T-helper 9 cell (primary cell): Measurements from ENCODE around the gene SYNRG.
"Not testable (repeated sequence)": the region's sequence is repeated elsewhere in the genome, so short reads cannot be mapped to it uniquely, and the experiment has no call there.

Experiments
- DNase-seq: peaks from one replicate; pipeline ENCODE4 v3.0.0-alpha.2; 2020

SYNRG gene

DNA sequence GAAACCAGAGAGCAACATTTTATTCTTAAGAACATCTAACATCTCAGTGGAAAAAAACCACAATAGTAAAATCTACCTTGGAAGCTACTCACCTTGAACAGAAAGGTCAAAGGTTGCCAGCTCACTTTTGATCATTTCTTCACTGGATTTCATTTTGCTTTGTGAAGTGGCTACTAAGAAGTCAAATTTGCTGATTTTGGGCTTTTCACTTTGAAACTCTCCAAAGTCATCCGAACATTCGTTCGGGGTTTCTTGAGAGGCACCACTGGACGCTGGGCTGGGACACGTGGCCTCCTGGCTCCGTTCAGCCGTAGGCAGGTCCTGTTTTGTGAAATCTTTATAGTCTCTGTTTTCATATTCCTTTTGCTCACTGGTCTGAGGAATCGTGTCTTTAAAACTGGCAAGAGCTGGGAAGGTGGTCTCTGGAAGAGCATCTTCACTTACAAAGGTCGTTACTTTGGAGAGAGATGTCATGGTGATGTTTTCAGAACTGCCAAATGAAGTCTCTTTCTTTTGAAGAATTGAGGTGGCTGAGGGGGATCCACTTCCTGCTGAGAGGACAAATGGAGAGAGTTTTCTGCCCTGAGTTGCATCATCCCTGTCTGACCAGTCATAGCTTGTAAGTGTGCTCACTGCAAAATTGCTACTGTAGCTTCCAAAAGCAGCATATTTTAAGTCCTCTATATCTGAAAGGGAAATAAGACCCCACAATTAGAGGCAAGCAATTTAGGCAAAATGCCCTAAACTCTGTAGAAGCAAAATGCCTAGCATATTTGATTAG lies 67.1 kb downstream of the SYNRG start:
- DNase-seq: no peak

DNA sequence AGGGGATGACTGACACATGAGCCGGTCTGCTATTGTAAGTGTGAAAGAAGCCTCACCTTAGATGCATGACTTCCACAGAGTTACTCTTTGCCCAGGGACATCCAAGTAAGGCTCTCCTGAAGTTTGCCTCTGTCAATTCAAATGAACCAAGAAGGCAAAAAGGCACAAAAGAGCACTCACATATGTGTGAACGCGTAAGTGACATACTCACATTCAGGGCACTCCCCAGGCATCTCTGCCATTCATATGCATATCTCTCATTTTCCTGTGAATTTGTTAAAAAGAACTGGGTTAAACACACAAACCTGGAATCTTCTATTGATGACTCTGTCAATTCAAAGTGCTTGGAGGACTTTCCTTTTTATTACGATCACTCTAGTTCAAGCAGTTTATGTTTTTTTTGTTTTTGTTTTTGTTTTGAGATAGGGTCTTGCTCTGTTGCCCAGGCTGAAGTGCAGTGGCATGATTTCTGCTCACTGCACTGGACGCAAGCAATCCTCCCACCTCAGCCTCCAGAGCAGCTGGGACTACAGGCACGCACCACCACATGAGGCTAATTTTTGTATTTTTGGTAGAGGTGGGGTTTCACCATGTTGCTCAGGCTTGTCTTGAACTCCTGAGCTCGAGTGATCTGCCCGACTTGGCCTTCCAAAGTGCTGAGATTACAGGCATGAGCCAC lies 70.1 kb downstream of the SYNRG start:
- DNase-seq: no peak

DNA sequence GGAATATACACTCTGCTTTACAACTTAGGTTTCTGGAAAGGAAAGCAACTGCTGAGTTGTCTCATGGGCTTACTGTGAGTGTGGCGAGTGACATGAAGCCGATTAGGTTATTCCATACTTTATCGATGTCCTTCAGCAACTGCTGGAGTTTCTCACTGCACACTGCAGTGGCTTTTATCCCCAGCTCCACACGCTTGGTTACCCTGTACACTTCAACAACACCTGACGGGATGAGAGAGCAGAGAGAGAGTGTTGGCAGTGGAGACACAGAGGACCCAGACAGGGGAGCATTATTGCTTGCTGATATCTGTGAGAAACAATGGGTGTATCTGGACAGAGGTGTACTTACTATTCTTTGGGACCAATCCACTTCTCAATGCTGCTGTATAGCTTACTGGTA lies 73.3 kb downstream of the SYNRG start:
- DNase-seq: no peak

DNA sequence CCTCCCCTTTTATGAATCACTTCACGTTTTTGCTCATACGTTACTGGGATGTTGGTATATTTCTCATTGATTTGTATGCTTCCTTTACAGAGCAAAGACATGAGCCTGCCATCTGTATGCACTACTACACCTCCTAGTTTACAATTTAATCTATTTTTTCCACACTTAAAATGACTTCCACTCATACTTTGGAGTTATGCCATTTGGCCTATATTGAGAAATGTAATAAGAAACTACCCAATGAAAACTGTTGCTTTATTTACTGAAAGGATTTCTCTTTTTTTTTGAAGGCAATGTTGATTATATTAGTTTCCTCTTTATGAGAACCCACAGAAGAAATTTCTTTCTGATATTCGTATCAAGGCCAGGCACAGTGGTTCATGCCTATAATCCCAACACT lies 76.5 kb downstream of the SYNRG start:
- no peak for DNase-seq

DNA sequence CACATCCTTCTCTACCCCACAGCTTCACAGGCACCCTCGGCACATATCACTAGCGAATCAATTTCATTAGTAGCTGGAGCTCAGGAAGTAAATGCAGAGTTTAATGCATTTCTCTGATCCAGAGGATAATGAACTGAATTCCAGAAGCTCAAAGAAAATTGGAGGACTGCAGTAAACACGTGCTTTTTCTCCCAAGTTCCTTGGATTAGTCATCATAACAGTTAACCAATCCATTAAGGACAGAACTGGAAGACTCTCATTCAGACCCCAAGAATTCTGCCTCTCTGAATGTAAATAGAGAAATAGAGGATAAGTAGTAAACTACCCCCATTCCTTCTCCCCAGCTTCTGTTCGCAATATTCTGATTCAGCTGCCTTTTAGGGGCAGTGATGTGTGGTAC lies 78.8 kb downstream of the SYNRG start:
- DNase-seq: no peak

DNA sequence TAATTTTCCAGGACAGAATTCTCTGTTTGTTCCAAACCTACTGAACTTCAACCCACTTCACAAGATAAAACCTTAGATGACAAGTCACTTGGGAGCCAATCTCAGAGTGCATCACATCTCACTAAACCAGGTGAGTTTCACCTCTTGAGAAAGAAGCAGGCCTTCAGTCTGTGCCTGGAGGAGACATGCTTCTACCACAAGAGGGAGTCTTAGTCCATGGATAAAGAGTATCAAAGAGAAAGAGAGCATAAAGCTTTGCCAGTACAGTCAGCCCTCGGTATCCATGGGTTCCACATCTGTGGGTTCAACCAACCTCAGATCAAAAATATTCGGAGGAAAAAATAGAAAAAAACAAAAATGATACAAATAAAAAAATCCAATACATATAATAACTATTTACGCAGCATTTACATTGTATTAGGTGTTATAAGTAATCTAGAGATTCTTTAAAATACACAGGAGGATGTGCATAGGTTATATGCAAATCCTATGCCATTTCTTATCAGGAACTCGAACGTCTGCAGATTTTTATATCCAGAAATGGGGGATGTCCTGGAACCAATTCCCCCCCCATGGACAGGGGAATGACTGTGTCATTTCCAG lies 81.9 kb downstream of the SYNRG start:
- DNase-seq: no peak

DNA sequence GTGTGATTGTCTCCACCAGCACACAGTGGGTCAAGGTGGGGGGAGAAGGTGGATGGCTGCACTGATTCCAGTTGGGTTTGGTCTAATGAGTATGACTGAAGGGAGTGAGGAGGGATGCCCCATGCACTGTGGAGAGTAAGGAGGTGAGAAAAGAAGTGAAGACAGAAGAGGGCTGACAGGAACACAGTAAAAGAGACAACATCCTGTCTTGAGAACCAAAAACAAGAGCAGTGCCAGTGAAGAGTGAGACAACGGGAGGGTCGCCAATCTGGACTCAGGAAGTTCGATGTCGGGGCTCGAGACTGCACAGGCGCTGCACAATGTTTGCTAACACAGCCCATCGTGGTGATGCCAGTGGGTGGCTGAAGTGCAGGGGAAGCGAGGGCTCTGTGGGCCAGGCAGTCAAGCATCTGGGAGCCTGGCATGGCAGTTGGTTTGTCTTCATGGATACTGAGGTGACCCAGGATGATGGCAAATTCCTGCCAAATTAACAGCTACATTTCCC lies 85.5 kb downstream of the SYNRG start:
- DNase-seq: no peak

DNA sequence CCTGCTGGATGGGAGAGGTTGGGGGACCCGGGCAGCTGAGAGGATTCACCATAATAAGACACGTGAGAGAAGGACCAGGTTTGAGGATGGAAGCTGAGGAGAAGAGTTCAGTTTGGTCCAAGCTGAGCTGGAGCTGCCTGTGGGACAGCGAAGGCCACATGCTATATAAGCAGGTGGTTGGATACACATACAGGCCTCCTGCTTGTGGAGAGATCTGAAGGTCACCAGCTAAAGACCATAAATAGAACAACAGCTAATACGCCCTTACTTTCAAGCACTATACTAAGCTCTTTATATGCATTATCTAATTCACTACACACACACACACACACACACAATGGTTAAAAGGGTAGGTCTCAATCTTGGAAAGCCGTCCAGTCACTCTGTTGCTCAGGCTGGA lies 87.4 kb downstream of the SYNRG start:
- DNase-seq: no peak

DNA sequence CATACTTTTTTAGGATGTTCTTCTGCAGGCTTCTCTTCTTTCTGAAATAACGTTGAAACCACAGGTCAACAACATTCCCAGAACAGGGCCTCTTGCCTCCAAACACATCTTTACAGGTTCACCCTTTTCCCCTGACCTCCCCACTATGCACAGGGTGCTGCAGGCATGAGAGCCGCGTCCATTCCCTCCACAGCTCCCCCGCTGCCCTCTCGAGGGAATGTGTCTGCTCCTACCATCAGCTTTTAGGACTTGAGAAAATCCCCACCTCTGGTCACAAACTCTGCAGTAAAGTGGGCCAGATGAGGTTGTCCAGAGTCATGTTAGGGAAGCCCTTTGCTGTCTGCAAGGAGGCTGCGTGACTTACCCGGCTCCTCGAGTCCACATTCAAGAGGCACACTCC lies 89.0 kb downstream of the SYNRG start:
- DNase-seq: no peak

DNA sequence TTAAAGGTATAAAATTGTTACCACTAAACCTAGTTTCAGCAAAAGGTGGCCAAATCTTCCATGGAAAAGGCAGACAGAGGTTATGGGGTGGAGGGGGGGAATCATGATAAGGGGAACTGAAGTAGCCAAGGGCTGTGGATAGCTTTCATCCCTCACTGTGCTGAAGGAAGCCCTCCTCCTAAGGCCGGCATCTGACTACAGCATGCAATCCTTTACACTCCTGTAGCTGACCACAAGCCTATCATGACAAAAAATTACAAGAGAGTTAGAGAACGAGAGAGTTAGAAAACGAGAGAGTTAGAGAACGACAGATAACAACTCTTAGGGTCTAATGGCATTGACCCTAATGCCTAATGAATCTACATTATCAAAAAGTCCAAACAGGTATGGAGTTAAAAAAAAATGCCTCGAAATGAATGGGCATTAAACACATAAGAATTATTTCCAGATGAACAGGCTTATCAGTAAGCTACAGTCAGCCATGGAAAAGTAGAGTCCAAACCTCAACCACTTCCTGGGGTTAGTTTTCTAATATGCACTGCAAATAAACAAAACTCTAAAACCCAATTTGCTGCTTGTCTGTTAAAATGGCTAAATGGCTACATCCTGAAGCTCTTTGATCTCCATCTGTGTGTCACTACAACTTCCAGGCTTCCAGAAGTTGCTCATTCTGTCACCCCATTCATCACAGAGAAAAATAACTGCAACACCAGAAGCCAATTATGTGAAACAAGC lies 89.8 kb downstream of the SYNRG start:
- no peak for DNase-seq

DNA sequence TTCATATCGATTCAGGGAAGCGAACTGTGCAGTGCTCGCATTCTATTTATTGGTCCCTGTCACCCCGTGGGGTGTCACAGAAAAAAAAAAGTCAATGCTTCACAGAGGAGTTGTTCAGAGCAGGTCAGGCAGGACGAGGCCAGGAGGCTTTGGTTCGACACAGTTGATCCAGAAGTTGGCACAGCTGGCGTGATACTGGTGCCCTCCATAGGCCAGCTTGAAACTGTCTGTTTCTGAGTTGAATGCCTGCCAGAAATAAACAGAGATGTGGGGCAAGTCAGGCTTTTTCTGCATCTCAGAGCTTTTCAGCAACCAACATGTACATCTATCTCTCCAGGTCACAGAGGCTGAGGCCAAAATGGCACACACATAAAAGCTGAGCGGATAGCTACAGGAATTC lies 90.4 kb downstream of the SYNRG start:
- DNase-seq: no peak

DNA sequence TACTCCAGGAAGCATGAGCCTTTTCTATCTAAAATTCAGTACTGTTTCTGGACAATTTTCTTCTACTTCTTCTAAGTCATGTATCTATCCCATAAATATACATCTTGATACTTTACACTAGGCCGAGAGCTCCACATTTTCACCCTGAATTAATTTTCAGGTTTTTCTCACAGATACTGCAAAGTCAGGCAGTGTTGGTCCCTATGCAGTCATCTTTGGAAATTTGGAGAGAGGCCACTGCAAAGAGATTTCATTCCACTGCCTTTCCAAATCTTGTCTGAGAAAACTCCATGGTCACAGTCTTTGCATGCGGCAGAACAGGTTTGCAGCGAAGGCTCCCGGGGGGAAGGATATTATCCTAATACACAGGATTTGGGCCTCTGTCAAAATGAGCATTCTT lies 91.3 kb downstream of the SYNRG start:
- no peak for DNase-seq

DNA sequence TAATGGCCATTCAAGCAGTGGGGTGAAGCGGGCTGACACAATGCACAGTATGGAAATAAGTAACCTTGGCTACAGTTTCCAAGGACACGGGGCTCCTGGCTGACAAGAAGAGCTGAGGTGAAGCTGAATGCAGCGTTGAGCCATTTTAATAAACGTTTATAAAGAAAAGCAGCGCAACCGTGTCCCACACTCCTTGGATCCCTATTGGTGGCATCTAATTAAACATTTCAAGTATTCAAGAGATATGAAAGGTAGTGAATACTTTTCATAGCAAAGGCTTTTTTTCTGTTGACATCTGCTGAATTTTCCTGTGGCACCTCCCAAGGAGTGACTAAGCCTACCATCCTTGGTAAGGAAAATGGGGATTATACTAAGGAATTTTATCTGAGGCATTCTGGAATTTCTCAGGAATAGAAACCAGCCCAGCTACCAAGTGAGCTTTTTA lies 93.1 kb downstream of the SYNRG start:
- DNase-seq: no peak

DNA sequence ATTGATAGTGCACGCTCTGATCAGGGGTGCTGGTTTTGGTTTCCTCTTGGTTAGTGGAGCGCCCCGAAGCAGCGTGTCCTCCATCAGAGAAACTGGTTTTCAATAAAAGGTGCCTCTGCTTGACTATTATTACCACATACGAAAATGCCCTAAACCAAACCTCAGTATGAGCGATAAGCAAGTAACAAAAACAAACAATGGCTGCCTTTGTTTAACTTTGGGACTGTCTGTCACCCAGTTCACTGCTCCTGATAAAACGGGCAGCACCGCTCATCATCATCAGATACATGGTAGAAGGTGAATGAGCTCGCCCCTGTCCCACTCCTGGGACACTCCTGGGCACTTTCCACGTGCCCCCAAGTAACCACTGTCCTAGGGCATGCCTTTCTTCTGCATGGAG lies 95.5 kb downstream of the SYNRG start:
- DNase-seq: no peak

DNA sequence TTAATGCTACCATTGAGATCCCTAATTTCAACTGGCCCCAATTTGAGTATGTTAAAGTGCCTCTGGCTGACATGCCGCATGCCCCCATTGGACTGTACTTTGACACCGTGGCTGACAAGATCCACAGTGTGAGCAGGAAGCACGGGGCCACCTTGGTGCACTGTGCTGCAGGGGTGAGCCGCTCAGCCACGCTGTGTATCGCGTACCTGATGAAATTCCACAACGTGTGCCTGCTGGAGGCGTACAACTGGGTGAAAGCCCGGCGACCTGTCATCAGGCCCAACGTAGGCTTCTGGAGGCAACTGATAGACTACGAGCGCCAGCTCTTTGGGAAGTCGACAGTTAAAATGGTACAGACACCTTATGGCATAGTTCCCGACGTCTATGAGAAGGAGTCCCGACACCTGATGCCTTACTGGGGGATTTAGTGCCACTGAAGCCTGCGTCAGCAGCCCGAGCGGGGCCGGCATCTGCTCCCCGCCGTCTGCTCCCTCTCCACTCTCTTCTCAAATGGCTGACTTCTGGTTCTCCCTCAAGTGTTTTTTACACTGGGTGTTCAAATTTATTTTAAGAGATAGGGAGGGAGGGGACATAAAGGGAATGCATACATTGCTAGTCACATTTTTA lies 96.7 kb downstream of the SYNRG start:
- DNase-seq: no peak

DNA sequence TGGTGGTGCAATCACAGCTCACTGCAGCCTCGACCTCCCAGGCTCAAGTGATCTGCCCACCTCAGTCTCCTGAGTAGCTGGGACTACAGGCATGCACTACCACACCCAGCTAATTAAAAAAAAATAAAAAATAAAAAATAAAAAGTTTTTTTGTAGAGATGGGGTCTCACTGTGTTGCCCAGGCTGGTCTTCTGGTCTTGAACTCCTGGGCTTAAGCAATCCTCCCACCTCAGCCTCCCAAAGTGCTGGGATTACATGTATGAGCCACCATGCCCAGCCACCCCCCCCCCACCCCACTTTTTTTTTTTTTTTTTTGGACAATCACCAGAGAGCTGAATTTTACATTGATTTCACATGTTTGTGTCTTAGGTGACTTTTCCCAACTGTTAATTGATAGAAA lies 97.6 kb downstream of the SYNRG start:
- not testable (repeated sequence) for DNase-seq

DNA sequence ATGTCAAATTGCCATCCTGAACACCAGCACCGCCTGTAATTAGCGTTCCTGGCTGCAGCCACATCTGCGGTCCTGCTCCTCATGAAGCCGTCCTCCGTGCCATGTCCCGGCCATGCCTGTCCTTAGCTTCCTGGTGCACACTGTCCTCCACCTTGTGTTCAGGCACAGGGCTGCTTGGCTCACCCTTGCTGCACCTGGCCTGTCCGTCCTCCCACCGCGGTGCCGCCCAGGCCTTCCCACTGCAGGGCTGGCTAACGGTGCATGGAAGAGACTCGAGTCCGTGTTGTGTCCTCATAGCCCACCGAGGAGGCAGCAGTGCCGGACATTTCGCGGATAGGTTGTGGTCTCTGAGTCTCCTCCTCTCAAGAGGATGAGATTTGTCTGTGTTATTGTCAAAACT lies 99.2 kb downstream of the SYNRG start:
- no peak for DNase-seq

DNA sequence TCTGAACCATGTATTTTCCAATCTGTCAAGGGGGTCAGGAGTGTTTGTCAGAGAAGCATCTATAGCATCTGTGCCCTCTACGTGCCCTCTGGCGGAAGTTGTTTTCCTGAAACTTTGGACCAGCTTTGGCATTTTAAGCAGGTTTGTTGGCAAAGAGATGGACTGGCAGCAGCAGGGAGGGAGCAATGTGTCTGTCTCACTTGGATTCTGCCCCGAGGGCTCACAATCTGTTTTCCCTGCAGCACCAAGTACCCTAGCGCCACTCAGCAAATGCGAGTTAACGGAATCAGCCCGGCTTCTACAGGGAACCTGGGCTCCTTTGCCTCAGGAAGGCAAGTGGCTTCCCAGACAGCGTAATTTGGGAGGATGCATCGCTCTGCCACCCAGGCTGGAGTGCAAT lies 102.1 kb downstream of the SYNRG start:
- DNase-seq: no peak

DNA sequence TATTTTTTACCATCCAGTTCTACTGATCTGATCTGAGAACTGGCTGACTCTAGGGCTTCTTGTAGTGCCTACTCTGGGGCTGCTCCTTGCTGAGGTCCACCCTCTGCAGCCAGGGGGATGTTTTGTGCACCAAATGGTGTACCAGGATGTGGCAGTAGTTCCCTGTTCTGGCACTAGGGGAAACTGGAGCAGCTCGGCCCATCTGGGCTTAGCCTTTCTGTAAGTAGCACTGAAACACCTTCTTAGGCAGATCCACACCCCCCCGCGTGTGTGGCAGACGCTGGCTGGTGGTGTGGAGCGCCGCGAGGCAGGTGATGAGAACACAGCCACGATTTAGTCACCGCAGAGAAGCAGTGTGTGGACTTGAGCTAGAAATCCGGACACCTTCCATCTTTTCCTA lies 102.5 kb downstream of the SYNRG start:
- DNase-seq: no peak

DNA sequence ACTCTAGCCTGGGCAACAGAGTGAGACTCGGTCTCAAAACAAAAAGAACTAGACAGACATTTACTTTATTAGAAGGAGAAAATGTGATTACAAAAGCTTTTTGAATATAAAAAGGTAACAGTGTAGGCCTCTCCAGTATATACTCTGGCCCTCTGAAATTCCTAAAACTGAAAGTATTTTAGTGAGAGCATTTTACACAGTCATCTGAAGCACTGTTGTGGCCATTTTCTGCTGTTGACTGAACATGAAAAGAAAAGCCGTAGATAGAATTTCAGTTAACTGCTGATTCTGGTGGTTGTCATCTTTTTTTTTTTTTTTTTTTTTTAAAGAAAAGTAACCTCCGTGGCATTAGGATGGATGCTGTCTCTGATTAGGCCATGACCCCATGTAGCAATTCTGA lies 103.9 kb downstream of the SYNRG start:
- DNase-seq: no peak

DNA sequence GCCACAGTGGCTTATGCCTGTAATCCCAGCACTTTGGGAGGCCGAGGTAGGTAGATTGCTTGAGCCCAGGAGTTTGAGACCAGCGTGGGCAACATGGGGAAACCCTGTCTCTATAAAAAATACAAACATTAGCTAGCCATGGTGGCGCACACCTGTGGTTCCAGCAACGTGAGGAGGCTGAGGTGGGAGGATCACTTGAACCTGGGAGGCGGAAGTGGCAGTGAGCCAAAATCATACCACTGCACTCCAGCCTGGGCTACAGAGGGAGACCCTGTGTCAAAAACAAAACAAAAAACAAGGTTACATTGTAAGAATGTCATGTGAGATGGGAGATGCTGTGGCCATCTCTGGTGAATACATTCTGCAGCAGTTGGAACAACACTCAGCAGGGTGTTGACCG lies 106.1 kb downstream of the SYNRG start:
- DNase-seq: no peak

DNA sequence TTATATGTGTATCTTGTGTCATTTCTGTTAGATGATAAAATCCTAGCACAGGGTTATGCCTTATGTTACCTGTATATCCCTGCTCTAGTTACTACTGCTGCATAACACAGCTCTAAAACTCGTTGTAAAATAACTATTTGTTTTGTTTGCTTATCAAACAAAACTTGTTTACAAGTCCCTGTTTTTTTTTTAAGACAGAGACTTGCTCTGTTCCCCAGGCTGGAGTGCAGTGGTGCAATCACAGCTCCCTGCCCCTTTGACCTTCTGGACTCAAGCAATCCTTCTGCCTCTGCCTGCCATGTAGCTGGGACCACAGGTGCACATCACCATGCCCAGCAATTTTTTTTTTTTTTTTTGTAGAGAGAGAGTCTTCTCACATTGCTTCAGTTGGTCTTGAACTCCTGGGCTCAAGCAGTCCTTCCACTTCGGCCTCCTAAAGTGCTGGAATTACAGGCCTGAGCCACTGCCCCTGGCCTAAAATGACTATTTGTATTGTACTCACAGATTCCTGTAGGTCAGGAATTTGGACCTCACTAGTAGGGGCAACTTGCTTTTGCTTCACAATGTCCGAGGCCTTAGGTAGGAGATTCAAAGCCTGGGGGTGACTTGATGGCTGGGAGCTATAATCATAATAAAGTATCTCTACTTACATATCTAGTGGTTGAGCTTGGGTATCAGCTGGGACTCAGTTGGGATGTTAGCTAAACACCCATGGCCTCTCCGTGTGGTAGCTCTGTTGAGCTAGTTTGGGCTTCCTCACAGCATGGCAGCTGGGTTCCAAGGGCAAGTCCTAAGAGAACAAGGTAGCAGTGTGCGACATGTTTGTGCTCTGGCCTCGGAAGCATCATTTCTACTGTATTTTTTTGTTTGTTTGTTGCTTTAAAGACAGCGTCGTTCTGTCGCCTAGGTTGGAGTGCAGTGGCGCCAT lies 106.9 kb downstream of the SYNRG start:
- DNase-seq: no peak
